ENCODE data around the gene CHPF2. TPM values are rescaled to one million over a fixed set of nuclear protein-coding genes. Genes with fewer than 3 reads are reported as not detected.

The CHPF2 gene
- total and polyA plus RNA-seq, 2 experiments from 2014 or later, result 51.0 to 70.0 TPM

- Histone ChIP-seq H3K4me3 (no peak overlapping the region), H2AFZ (no peak overlapping the region), H3K9me2 (replicated peaks; ENCODE audit: insufficient read depth) (no peaks in the 10 kb centered on the region), H4K20me1 (ENCODE audit: insufficient read depth, poor library complexity, severe bottlenecking) (no peaks in the 10 kb centered on the region), H3K9me3 (ENCODE audit: low read depth) (no peaks in the 10 kb centered on the region), H3K79me2 (no peaks in the 10 kb centered on the region), H3K4me1 (ENCODE audit: insufficient read depth) (no peaks in the 10 kb centered on the region), H3K4me2 (no peak overlapping the region), H3K27ac (no peak overlapping the region), H3K36me3 (replicated peaks; ENCODE audit: insufficient read depth, low read depth) (no peaks in the 10 kb centered on the region), H3K27me3 (peaks cover 5% of the 10 kb centered on the region)
- DNase-seq (ENCODE audit: low spot score), result no peak
- no peak for TF ChIP-seq EZH2 (IDR thresholded peaks at IDR 0.05; ENCODE audit: borderline replicate concordance)
- TF ChIP-seq EZH2phosphoT487 (IDR thresholded peaks at IDR 0.05; ENCODE audit: low read depth, severe bottlenecking, unreplicated experiment), result no peak
- no peak for TF ChIP-seq CTCF (IDR thresholded peaks at IDR 0.05; ENCODE audit: poor library complexity)
- WGBS (ENCODE audit: low lambda C conversion rate, missing lambda C conversion rate), result 78% methylated on average over 4 of the region's 4 CpGs
Measured at GRCh38 chr7:151189038-151189437, 43.2 kb upstream of the CHPF2 start.

DNA sequence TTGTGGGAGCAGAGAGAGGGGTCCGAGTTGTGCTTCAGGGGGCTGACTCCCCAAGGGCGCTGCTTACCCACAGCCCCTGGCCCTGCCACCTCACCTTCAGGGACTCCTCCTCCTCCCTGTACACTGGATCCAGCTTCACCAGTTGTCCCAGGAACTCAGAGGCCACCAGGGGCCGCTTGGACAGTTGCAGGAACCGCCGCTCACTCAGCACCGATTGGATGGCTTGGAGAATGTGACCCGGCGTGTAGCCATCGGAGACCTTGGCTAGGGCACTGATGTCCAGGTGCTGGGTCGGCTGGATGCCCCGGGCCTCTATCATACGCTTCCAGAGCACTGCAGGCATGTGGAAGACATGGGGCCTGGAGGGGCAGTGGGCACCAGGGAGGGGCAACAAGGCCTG is 40.7 kb upstream of the CHPF2 start:
- WGBS (ENCODE audit: low lambda C conversion rate, missing lambda C conversion rate), result 83% methylated on average over 12 of the region's 12 CpGs
- TF ChIP-seq EZH2phosphoT487 (IDR thresholded peaks at IDR 0.05; ENCODE audit: low read depth, severe bottlenecking, unreplicated experiment), result no peak
- no peak for TF ChIP-seq EZH2 (IDR thresholded peaks at IDR 0.05; ENCODE audit: borderline replicate concordance)
- TF ChIP-seq CTCF (IDR thresholded peaks at IDR 0.05; ENCODE audit: poor library complexity), result no peak

DNA sequence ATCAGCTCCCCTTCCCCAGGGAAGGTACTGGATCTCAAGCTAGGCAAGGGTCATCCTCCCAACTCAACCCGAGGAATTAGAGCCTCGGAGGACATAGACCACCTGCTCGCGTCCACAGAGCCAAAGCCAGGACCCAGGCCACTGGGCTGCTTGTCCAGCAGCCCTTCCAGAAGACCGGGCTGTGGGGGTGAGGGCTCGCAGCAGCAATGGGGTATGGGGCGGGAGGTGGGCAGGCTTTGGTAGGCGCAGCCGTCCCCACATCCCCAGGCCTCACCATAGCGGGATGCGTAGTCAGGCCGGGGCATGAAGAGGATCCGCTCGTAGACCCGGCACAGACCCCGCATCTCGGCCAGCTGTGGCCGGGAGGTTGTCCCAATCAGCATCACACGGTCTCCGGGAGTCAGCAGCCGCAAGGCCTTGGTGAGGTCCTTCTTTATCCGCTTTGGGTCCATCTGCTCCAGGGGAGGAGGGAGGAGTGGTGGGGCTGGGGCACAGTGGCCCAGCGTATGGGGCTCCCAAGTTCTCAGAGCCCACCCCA is 40.2 kb upstream of the CHPF2 start:
- WGBS (ENCODE audit: low lambda C conversion rate, missing lambda C conversion rate), result 93% methylated on average over 9 of the region's 23 CpGs
- no peaks in the 10 kb centered on the region for H4K20me1 ChIP-seq (ENCODE audit: insufficient read depth, poor library complexity, severe bottlenecking)
- no peak overlapping the region for H2AFZ ChIP-seq
- DNase-seq (ENCODE audit: low spot score), result no peak
- no peak overlapping the region for H3K4me3 ChIP-seq
- H3K27ac ChIP-seq, result no peak overlapping the region
- no peak overlapping the region for H3K4me2 ChIP-seq
- H3K9me3 ChIP-seq (ENCODE audit: low read depth), result no peaks in the 10 kb centered on the region
- no peak for TF ChIP-seq CTCF (IDR thresholded peaks at IDR 0.05; ENCODE audit: poor library complexity)
- no peak for TF ChIP-seq EZH2phosphoT487 (IDR thresholded peaks at IDR 0.05; ENCODE audit: low read depth, severe bottlenecking, unreplicated experiment)
- TF ChIP-seq EZH2 (IDR thresholded peaks at IDR 0.05; ENCODE audit: borderline replicate concordance), result no peak
- no peaks in the 10 kb centered on the region for H3K4me1 ChIP-seq (ENCODE audit: insufficient read depth)
- no peaks in the 10 kb centered on the region for H3K79me2 ChIP-seq
- no peaks in the 10 kb centered on the region for H3K9me2 ChIP-seq (replicated peaks; ENCODE audit: insufficient read depth)
- no peaks in the 10 kb centered on the region for H3K36me3 ChIP-seq (replicated peaks; ENCODE audit: insufficient read depth, low read depth)
- peaks cover 20% of the 10 kb centered on the region for H3K27me3 ChIP-seq

More for the DNA sequence above, 40.7 kb upstream of the CHPF2 start:
- H3K4me3 ChIP-seq, result no peak overlapping the region
- no peak overlapping the region for H3K4me2 ChIP-seq
- H3K9me3 ChIP-seq (ENCODE audit: low read depth), result no peaks in the 10 kb centered on the region
- no peak overlapping the region for H2AFZ ChIP-seq
- no peaks in the 10 kb centered on the region for H3K36me3 ChIP-seq (replicated peaks; ENCODE audit: insufficient read depth, low read depth)
- DNase-seq (ENCODE audit: low spot score), result no peak
- H4K20me1 ChIP-seq (ENCODE audit: insufficient read depth, poor library complexity, severe bottlenecking), result no peaks in the 10 kb centered on the region
- no peaks in the 10 kb centered on the region for H3K79me2 ChIP-seq
- no peak overlapping the region for H3K27ac ChIP-seq
- peaks cover 20% of the 10 kb centered on the region for H3K27me3 ChIP-seq
- H3K4me1 ChIP-seq (ENCODE audit: insufficient read depth), result no peaks in the 10 kb centered on the region
- no peaks in the 10 kb centered on the region for H3K9me2 ChIP-seq (replicated peaks; ENCODE audit: insufficient read depth)
